ENCODE data around the gene EIF1.

DNA sequence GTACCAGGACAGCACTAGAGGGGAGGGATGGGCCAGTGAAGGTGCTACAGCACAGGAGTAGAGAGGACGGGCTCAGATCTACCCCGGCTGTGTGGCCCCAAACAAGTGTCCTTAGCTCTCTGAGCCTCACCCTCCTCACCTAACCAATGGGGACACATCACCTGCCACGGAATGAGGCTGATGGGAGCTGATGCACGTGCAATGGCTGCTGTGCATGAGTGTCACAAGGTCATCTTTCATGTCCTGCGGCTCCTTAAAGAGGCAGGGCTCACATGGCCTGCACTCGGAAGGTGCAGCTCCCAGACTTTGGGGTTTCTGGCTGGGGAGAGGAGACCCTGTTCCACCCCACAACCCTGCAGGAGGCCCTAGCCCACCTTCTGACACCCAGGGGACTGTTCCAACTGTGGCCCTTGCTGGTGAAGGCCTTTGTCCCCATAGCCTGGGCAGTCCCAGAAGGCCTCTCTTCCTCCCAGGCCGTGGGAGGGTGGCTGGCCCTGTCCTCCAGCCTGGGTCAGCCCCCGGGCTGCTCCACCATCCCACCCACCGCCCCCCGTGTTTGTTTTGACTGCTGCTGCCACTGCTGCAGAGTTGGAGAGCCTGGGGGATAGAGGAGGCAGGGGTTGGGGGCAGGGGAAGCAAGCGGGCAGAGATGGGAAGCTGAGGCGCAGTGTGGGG is 35.3 kb downstream of the EIF1 start:
- TF ChIP-seq, protein P1, sequence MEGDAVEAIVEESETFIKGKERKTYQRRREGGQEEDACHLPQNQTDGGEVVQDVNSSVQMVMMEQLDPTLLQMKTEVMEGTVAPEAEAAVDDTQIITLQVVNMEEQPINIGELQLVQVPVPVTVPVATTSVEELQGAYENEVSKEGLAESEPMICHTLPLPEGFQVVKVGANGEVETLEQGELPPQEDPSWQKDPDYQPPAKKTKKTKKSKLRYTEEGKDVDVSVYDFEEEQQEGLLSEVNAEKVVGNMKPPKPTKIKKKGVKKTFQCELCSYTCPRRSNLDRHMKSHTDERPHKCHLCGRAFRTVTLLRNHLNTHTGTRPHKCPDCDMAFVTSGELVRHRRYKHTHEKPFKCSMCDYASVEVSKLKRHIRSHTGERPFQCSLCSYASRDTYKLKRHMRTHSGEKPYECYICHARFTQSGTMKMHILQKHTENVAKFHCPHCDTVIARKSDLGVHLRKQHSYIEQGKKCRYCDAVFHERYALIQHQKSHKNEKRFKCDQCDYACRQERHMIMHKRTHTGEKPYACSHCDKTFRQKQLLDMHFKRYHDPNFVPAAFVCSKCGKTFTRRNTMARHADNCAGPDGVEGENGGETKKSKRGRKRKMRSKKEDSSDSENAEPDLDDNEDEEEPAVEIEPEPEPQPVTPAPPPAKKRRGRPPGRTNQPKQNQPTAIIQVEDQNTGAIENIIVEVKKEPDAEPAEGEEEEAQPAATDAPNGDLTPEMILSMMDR (IDR thresholded peaks at IDR 0.05; ENCODE audit: extremely low read depth in 1 of 2, insufficient read depth in 1 of 2, low read depth in 1 of 2, low read length in 2 of 2) = no peak
- TF ChIP-seq FOS (IDR thresholded peaks at IDR 0.05; ENCODE audit: borderline replicate concordance, insufficient read depth, low read length) (no peak), EZH2 (IDR thresholded peaks at IDR 0.05; ENCODE audit: borderline replicate concordance, low read depth, low read length, severe bottlenecking) (no peak), POLR2A (IDR thresholded peaks at IDR 0.05; ENCODE audit: low read depth, low read length) (no peak), POLR2AphosphoS5 (IDR thresholded peaks at IDR 0.05; ENCODE audit: insufficient read depth, low read depth, low read length) (no peak)

All from endothelial cell of umbilical vein (primary cell).